Ammon's horn (tissue), 1 donor: ENCODE results near the gene E2F3.
"Not testable (repeated sequence)": the region's sequence is repeated elsewhere in the genome, so short reads cannot be mapped to it uniquely, and the experiment has no call there.

ENCODE experiments used
- DNase-seq: peaks from one replicate; pipeline ENCODE4 v3.0.0-alpha.2; 2016; ENCODE audit warnings: low spot score

E2F3 gene

GRCh38 chr6:20467437-20467836 is 65.8 kb downstream of the E2F3 start:
- DNase-seq: no peak

GRCh38 chr6:20468209-20468608 is 66.5 kb downstream of the E2F3 start:
- no peak for DNase-seq

- no peak for DNase-seq
These were observed 71.1 kb downstream of the E2F3 start for GRCh38 chr6:20472748-20473147.

- no peak for DNase-seq
These were observed 71.8 kb downstream of the E2F3 start for GRCh38 chr6:20473518-20473917.

- no peak for DNase-seq
These were observed 73.3 kb downstream of the E2F3 start for GRCh38 chr6:20474874-20475542.

GRCh38 chr6:20476501-20477043 is 74.9 kb downstream of the E2F3 start:
- DNase-seq: no peak

GRCh38 chr6:20477485-20477884 is 75.8 kb downstream of the E2F3 start:
- DNase-seq: no peak

GRCh38 chr6:20479060-20479459 is 77.4 kb downstream of the E2F3 start:
- no peak for DNase-seq

GRCh38 chr6:20479526-20479925 is 77.8 kb downstream of the E2F3 start:
- peak; percentile 35 for DNase-seq

GRCh38 chr6:20481281-20481680 is 79.6 kb downstream of the E2F3 start:
- no peak for DNase-seq

- peak; percentile 30 for DNase-seq
These were observed 82.3 kb downstream of the E2F3 start for GRCh38 chr6:20483887-20484497.

GRCh38 chr6:20486641-20487040 is 85.0 kb downstream of the E2F3 start:
- DNase-seq: no peak

- DNase-seq: no peak
These were observed 86.1 kb downstream of the E2F3 start for GRCh38 chr6:20487669-20488375.

- DNase-seq: no peak
These were observed 88.9 kb downstream of the E2F3 start for GRCh38 chr6:20490591-20490990.

GRCh38 chr6:20492099-20492498 is 90.4 kb downstream of the E2F3 start:
- DNase-seq: no peak

- DNase-seq: no peak
These were observed 95.7 kb downstream of the E2F3 start for GRCh38 chr6:20497216-20498040.

- no peak for DNase-seq
These were observed 96.3 kb downstream of the E2F3 start for GRCh38 chr6:20498041-20498385.

GRCh38 chr6:20509212-20509611 is 107.5 kb downstream of the E2F3 start:
- DNase-seq: no peak

GRCh38 chr6:20511852-20512251 is 110.2 kb downstream of the E2F3 start:
- DNase-seq: no peak

GRCh38 chr6:20525208-20525607 is 123.5 kb downstream of the E2F3 start:
- DNase-seq: not testable (repeated sequence)

- peak; percentile 8 for DNase-seq
These were observed 127.4 kb downstream of the E2F3 start for GRCh38 chr6:20529086-20529448.

- DNase-seq: no peak
These were observed 131.2 kb downstream of the E2F3 start for GRCh38 chr6:20532881-20533280.
